ENCODE measurements around the gene FAM240A.

The FAM240A gene

DNA sequence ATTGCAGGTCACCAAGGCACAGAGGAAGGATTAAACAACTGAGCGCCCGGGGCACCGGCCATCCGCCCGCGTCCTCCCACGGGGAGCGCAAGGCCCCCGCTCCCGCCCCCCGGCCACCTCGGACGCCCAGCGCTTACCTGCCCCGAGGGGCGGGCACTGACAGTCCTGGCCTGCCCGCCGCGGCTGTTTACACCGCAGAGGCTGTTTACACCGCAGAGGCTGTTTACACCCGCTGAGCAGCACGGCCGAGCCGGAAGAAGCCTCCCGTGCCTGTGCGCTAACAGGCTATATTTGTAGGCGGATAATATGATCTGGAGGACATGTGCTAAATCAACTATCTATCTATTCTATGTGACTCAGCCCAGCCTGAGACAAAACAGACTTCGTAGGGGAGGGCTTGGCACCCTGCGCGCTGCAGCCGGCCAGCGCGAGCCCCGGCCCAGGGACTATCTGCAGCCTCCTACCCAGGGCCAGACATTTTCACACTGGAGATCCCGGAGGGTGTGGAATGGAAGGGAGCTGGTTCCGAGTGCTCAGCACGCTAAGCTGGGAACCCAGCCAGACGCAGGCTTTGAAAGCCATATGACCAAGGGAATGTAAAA is 46.2 kb upstream of the FAM240A start, which contains the start of gene LRRC2:
Gene LRRC2 (minus strand): TSS at position 263 of the 602 bp plus-strand sequence. CDS start 14,711 bp downstream, outside the sequence.
- no peaks in the 10 kb centered on the region for H3K4me1 ChIP-seq (ENCODE audit: low read depth, poor library complexity, severe bottlenecking)
- no peak within 1 kb of the TSS for H3K4me2 ChIP-seq
- no peaks in the 10 kb centered on the region for H3K79me2 ChIP-seq (ENCODE audit: insufficient read depth, low read depth)
- H2AFZ ChIP-seq (ENCODE audit: low read depth), result no peak within 1 kb of the TSS
- no peak within 1 kb of the TSS for H3K9ac ChIP-seq
- H4K20me1 ChIP-seq (ENCODE audit: insufficient read depth), result no peaks in the 10 kb centered on the region
- H3K36me3 ChIP-seq (ENCODE audit: insufficient read depth), result no peaks in the 10 kb centered on the region
- H3K4me3 ChIP-seq (IDR thresholded peaks at IDR 0.05; ENCODE audit: insufficient read depth, low read depth, low read length), result no peak within 1 kb of the TSS
- no peak within 1 kb of the TSS for H3K27ac ChIP-seq
- TF ChIP-seq, protein P1, sequence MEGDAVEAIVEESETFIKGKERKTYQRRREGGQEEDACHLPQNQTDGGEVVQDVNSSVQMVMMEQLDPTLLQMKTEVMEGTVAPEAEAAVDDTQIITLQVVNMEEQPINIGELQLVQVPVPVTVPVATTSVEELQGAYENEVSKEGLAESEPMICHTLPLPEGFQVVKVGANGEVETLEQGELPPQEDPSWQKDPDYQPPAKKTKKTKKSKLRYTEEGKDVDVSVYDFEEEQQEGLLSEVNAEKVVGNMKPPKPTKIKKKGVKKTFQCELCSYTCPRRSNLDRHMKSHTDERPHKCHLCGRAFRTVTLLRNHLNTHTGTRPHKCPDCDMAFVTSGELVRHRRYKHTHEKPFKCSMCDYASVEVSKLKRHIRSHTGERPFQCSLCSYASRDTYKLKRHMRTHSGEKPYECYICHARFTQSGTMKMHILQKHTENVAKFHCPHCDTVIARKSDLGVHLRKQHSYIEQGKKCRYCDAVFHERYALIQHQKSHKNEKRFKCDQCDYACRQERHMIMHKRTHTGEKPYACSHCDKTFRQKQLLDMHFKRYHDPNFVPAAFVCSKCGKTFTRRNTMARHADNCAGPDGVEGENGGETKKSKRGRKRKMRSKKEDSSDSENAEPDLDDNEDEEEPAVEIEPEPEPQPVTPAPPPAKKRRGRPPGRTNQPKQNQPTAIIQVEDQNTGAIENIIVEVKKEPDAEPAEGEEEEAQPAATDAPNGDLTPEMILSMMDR (conservative IDR thresholded peaks at IDR 0.05; ENCODE audit: low read depth, low read length), result no peak
- no peaks in the 10 kb centered on the region for H3K27me3 ChIP-seq (ENCODE audit: insufficient read depth, low read depth)

GRCh38 chr3:46571684-46572083 is 40.6 kb upstream of the FAM240A start:
- TF ChIP-seq, protein P1 (conservative IDR thresholded peaks at IDR 0.05; ENCODE audit: low read depth, low read length), result no peak
- Histone ChIP-seq H3K9ac (no peak overlapping the region), H3K36me3 (ENCODE audit: insufficient read depth) (no peaks in the 10 kb centered on the region), H3K4me3 (IDR thresholded peaks at IDR 0.05; ENCODE audit: insufficient read depth, low read depth, low read length) (no peak overlapping the region), H4K20me1 (ENCODE audit: insufficient read depth) (no peaks in the 10 kb centered on the region), H3K4me1 (ENCODE audit: low read depth, poor library complexity, severe bottlenecking) (no peaks in the 10 kb centered on the region), H3K4me2 (no peak overlapping the region), H3K27me3 (ENCODE audit: insufficient read depth, low read depth) (no peaks in the 10 kb centered on the region), H2AFZ (ENCODE audit: low read depth) (no peak overlapping the region), H3K27ac (no peak overlapping the region), H3K79me2 (ENCODE audit: insufficient read depth, low read depth) (no peaks in the 10 kb centered on the region)

GRCh38 chr3:46573701-46574100 is 38.6 kb upstream of the FAM240A start:
- H3K9ac ChIP-seq, result no peak overlapping the region
- H2AFZ ChIP-seq (ENCODE audit: low read depth), result no peak overlapping the region
- no peaks in the 10 kb centered on the region for H4K20me1 ChIP-seq (ENCODE audit: insufficient read depth)
- no peak overlapping the region for H3K4me3 ChIP-seq (IDR thresholded peaks at IDR 0.05; ENCODE audit: insufficient read depth, low read depth, low read length)
- no peaks in the 10 kb centered on the region for H3K4me1 ChIP-seq (ENCODE audit: low read depth, poor library complexity, severe bottlenecking)
- no peak overlapping the region for H3K27ac ChIP-seq
- no peak overlapping the region for H3K4me2 ChIP-seq
- H3K36me3 ChIP-seq (ENCODE audit: insufficient read depth), result no peaks in the 10 kb centered on the region
- TF ChIP-seq, protein P1 (conservative IDR thresholded peaks at IDR 0.05; ENCODE audit: low read depth, low read length), result no peak
- no peaks in the 10 kb centered on the region for H3K79me2 ChIP-seq (ENCODE audit: insufficient read depth, low read depth)
- no peaks in the 10 kb centered on the region for H3K27me3 ChIP-seq (ENCODE audit: insufficient read depth, low read depth)

GRCh38 chr3:46574243-46574646 is 38.1 kb upstream of the FAM240A start:
- Histone ChIP-seq H4K20me1 (ENCODE audit: insufficient read depth) (no peaks in the 10 kb centered on the region), H3K4me2 (no peak overlapping the region), H3K79me2 (ENCODE audit: insufficient read depth, low read depth) (no peaks in the 10 kb centered on the region), H3K27ac (no peak overlapping the region), H3K4me3 (IDR thresholded peaks at IDR 0.05; ENCODE audit: insufficient read depth, low read depth, low read length) (no peak overlapping the region), H3K4me1 (ENCODE audit: low read depth, poor library complexity, severe bottlenecking) (no peaks in the 10 kb centered on the region), H2AFZ (ENCODE audit: low read depth) (no peak overlapping the region), H3K36me3 (ENCODE audit: insufficient read depth) (no peaks in the 10 kb centered on the region), H3K27me3 (ENCODE audit: insufficient read depth, low read depth) (no peaks in the 10 kb centered on the region), H3K9ac (no peak overlapping the region)
- TF ChIP-seq, protein P1 (conservative IDR thresholded peaks at IDR 0.05; ENCODE audit: low read depth, low read length), result no peak

All from KMS-11 (cell line).